ENCODE data around the gene CCDC124.

The CCDC124 gene

GRCh38 chr19:17953316-17953801, 20.5 kb downstream of the CCDC124 start:
- no peak for DNase-seq (ENCODE audit: low spot score)

- DNase-seq (ENCODE audit: low spot score), result no peak
Measured at GRCh38 chr19:17953869-17954268, 21.1 kb downstream of the CCDC124 start.

GRCh38 chr19:17954401-17954800, 21.6 kb downstream of the CCDC124 start:
- no peak for DNase-seq (ENCODE audit: low spot score)

- DNase-seq (ENCODE audit: low spot score), result no peak
Measured at GRCh38 chr19:17957149-17957849, 24.5 kb downstream of the CCDC124 start.

- DNase-seq (ENCODE audit: low spot score), result no peak
Measured at GRCh38 chr19:17957885-17958284, 25.1 kb downstream of the CCDC124 start.

GRCh38 chr19:17963936-17964691, 31.3 kb downstream of the CCDC124 start:
- no peak for DNase-seq (ENCODE audit: low spot score)

- DNase-seq (ENCODE audit: low spot score), result no peak
Measured at GRCh38 chr19:17965370-17966128, 32.7 kb downstream of the CCDC124 start.

- DNase-seq (ENCODE audit: low spot score), result no peak
Measured at GRCh38 chr19:17966129-17966483, 33.3 kb downstream of the CCDC124 start.

- DNase-seq (ENCODE audit: low spot score), result no peak
Measured at GRCh38 chr19:17966550-17967256, 33.9 kb downstream of the CCDC124 start, which contains the start of gene KCNN1. Gene KCNN1, plus strand, starts transcription at chr19:17967107. Its CDS starts 6,782 bp downstream, at chr19:17973889.

- DNase-seq (ENCODE audit: low spot score), result no peak
Measured at GRCh38 chr19:17967257-17968051, 34.6 kb downstream of the CCDC124 start.

- no peak for DNase-seq (ENCODE audit: low spot score)
Measured at GRCh38 chr19:17968362-17968761, 35.5 kb downstream of the CCDC124 start.

GRCh38 chr19:17969096-17969792, 36.4 kb downstream of the CCDC124 start:
- DNase-seq (ENCODE audit: low spot score), result no peak

- DNase-seq (ENCODE audit: low spot score), result no peak
Measured at GRCh38 chr19:17972230-17972629, 39.4 kb downstream of the CCDC124 start.

- no peak for DNase-seq (ENCODE audit: low spot score)
Measured at GRCh38 chr19:17973759-17974158, 40.9 kb downstream of the CCDC124 start.

GRCh38 chr19:17974551-17974950, 41.7 kb downstream of the CCDC124 start:
- no peak for DNase-seq (ENCODE audit: low spot score)

GRCh38 chr19:17975032-17975431, 42.2 kb downstream of the CCDC124 start:
- DNase-seq (ENCODE audit: low spot score), result no peak

GRCh38 chr19:17977021-17977420, 44.2 kb downstream of the CCDC124 start:
- DNase-seq (ENCODE audit: low spot score), result no peak

GRCh38 chr19:17977488-17977887, 44.7 kb downstream of the CCDC124 start:
- no peak for DNase-seq (ENCODE audit: low spot score)

- DNase-seq (ENCODE audit: low spot score), result no peak
Measured at GRCh38 chr19:17981611-17982010, 48.8 kb downstream of the CCDC124 start.

- DNase-seq (ENCODE audit: low spot score), result no peak
Measured at GRCh38 chr19:17982430-17982829, 49.6 kb downstream of the CCDC124 start.
